Mesodermal cell (in vitro differentiated cells): ENCODE results near the gene HOMER1.
"Not testable (repeated sequence)": the region's sequence is repeated elsewhere in the genome, so short reads cannot be mapped to it uniquely, and the experiment has no call there.

Experiments
- H3K27ac ChIP-seq: 2 replicates; pipeline ENCODE4 v1.7.0; 2013; ENCODE audit warnings: mild to moderate bottlenecking, low read depth, low read length, moderate library complexity; ENCODE audit not compliant: severe bottlenecking
- H3K36me3 ChIP-seq: 2 replicates; pipeline ENCODE4 v1.7.1; 2013; ENCODE audit warnings: mild to moderate bottlenecking, low read length, moderate library complexity; ENCODE audit not compliant: control insufficient read depth, insufficient read depth
- H3K4me1 ChIP-seq: one replicate; pipeline ENCODE4 v1.7.1; 2013; ENCODE audit warnings: mild to moderate bottlenecking, low read length; ENCODE audit not compliant: insufficient read depth, control insufficient read depth, poor library complexity, severe bottlenecking
- H3K4me3 ChIP-seq: 2 replicates; pipeline ENCODE4 v1.7.0; 2013; ENCODE audit warnings: low read length, control low read depth, mild to moderate bottlenecking; ENCODE audit not compliant: insufficient read depth, poor library complexity, severe bottlenecking; ENCODE audit errors: extremely low read depth
- H3K9me3 ChIP-seq: 2 replicates; pipeline ENCODE4 v1.7.1; 2013; ENCODE audit warnings: mild to moderate bottlenecking, low read length, moderate library complexity; ENCODE audit not compliant: control insufficient read depth
- WGBS, 2 experiments: methylation state at CpG; one replicate each; pipeline ENCODE4 v1.1.5; 2013; ENCODE audit warnings: missing lambda C conversion rate in 2 of 2; ENCODE audit not compliant: insufficient coverage in 2 of 2; 5-methylcytosine and 5-hydroxymethylcytosine counted together

HOMER1 gene

DNA sequence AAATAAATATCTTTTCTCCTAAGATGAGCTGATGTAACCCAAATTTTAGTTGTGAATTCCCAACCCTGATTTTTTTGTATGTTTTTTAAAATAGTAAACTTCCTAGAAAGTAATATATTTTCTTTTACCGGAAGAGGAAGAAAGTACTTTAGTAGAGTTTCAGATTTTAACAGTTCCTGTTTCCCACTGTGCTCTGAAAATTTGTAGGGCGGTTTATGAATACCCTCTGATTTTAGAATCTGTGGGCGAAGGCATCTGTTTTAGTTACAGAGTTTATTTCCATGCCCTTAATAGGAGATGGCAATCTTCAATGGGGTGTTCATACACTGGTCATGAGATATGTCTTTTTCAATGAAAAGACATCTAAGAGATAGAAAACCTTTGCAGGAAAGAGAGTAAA lies 3.7 kb upstream of the HOMER1 start:
- no peak overlapping the region for H3K27ac ChIP-seq
- 100% methylated on average over 1 of the region's 3 CpGs; no CpG with 5 or more reads in 1 of the 2 experiments for WGBS, 2 experiments
- H3K9me3 ChIP-seq: no peaks in the 10 kb centered on the region
- no peaks in the 10 kb centered on the region for H3K36me3 ChIP-seq
- H3K4me1 ChIP-seq: no peaks in the 10 kb centered on the region
- H3K4me3 ChIP-seq: no peak overlapping the region

DNA sequence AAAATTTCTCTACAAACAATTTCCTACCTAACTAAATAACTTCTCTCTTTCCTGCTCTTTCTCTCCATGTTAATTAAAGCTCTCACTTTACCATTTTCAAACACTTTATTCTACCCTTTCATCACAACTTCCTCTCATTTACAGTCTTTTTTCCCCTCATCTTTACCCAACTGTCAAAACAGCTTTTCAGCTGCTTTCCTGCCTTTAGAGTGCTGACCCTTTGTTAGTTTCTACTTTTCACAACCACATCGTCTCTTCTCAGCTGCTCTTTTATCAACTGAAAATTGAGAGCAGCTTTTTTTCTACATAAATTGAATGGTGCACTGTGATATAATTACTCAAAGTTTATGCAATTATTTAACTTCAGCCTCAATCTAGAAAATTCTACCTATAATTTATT lies 3.1 kb upstream of the HOMER1 start:
- H3K4me1 ChIP-seq: no peaks in the 10 kb centered on the region
- 100% methylated on average over 1 of the region's 1 CpG; no CpG with 5 or more reads in 1 of the 2 experiments for WGBS, 2 experiments
- H3K27ac ChIP-seq: no peak overlapping the region
- no peak overlapping the region for H3K4me3 ChIP-seq
- no peaks in the 10 kb centered on the region for H3K36me3 ChIP-seq
- H3K9me3 ChIP-seq: no peaks in the 10 kb centered on the region

DNA sequence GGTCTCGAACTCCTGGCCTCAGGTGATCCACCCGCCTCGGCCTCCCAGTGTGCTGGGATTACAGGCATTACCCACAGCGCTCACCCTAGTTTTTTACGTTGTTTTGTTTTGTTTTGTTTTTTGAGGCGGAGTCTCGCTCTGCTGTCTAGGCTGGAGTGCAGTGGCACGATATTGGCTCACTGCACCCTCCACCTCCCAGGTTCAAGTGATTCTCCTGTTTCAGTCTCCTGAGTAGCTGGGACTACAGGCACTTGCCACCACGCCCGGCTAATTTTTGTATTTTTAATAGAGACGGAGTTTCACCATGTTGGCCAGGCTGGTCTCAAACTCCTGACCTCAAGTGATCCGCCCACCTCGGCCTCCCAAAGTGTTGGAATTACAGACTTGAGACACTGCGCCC lies 2.4 kb upstream of the HOMER1 start:
- WGBS, 2 experiments: 95 to 99% methylated on average over 10 to 12 of the region's 14 CpGs
- H3K27ac ChIP-seq: not testable (repeated sequence)

DNA sequence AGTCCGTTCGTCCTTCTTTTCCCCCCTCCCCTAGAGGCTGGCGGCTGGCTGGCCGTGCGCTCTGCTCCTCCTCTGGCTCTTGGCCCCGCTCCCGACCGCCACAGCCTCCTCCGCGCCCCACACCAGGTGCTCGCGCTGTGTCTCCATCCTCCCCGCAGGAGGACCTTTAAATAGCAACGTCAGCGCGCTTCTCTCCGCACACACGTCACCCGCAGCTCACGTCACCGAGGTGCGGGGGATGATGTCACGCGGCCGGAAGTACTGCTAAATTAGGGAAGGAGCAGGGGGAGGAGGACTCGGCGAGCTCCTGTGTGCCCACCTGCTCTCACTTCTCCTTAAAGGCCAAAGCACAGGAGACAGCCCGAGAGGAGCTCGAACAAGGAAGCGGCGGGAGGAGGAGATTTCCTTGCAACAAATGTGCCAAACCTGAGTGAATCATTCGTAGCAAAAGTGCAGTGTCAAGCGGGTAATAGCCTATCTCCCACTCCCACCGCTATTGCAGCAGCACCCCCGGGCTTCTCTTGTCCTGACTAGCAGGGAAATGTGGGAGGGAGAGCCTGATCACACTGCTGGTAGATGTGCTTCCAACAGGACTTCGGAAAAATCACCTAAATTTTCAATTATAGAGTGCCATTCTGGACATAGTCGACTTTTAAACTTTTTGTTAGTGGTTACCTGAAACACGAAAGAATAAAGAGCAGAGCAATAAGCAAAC lies 614 bp upstream of the HOMER1 start:
- peaks cover under 1% of the 10 kb centered on the region for H3K4me1 ChIP-seq
- H3K9me3 ChIP-seq: no peaks in the 10 kb centered on the region
- H3K27ac ChIP-seq: peak overlapping the region; percentile 94
- WGBS, 2 experiments: 6 to 9% methylated on average over 17 to 22 of the region's 38 CpGs
- H3K36me3 ChIP-seq: no peaks in the 10 kb centered on the region
- H3K4me3 ChIP-seq: peak overlapping the region; percentile 76

More for the DNA sequence above, 2.4 kb upstream of the HOMER1 start:
- not testable (repeated sequence) for H3K4me1 ChIP-seq, H3K9me3 ChIP-seq, H3K4me3 ChIP-seq, H3K36me3 ChIP-seq

DNA sequence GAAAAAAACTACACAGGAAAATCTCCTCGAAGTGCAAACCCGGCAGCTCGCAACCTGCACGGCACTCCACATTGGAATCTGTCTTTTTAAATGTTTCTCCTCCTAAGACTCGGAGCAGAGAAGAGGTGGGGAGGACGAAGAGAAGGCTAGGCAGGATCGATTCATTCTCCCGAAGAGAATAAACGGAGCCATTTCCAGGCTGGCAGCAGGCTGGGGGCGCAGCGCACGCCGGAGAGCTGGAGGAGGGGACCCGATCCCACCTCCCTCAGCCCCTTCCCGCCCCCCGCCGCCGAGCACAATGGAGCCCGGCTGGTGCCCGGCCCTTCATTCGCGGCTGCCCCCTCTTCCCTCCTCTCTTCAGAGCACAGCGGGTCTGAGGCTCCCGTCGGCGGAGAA lies 628 bp downstream of the HOMER1 start:
- no peaks in the 10 kb centered on the region for H3K9me3 ChIP-seq
- no peaks in the 10 kb centered on the region for H3K36me3 ChIP-seq
- peak overlapping the region; percentile 76 for H3K4me3 ChIP-seq
- 0% methylated on average over 9 to 10 of the region's 26 CpGs for WGBS, 2 experiments
- peak overlapping the region; percentile 94 for H3K27ac ChIP-seq
- H3K4me1 ChIP-seq: peaks cover 12% of the 10 kb centered on the region

DNA sequence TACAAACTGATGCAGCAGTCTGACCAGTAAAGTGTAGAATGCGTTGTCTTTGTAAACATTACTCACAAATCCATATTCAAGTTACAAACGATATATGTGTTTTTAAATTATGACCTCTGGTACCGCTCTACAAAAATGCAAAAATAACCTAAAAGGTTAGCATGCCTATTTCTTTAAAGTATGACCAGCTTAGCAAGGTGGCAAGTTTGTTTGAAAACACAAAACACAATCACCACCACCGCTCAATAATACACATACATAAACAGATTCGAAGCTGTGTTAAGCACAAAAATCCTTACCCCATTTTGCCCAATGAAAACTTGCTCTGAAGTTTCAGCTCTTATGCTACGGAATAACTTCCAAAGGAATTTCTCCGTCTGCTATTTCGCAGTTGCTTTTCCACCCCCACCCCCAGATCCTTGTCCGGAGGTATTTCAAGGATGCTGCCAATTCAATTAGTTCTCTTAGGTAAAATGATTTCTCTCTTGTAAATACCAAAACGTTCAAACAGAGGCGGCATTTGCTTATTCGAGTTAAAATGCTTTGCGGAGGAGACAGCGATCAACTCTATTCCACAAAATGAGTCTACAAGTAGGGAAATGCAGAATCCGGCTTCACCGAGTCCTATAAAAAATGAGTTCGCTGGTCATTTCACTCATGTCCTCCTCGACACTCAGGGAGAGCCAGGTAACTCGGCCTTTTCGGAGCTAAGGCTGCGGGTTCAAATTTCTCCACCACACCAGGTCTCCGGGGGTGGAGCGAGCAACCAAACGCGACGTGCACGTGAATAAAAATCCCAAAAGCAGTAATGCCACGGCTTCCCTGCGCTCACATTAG lies 1.2 kb downstream of the HOMER1 start:
- H3K9me3 ChIP-seq: no peaks in the 10 kb centered on the region
- H3K4me3 ChIP-seq: peak overlapping the region; percentile 76
- H3K4me1 ChIP-seq: peaks cover 19% of the 10 kb centered on the region
- WGBS, 2 experiments: 0 to 1% methylated on average over 19 to 22 of the region's 29 CpGs
- H3K27ac ChIP-seq: peak overlapping the region; percentile 94
- H3K36me3 ChIP-seq: no peaks in the 10 kb centered on the region

DNA sequence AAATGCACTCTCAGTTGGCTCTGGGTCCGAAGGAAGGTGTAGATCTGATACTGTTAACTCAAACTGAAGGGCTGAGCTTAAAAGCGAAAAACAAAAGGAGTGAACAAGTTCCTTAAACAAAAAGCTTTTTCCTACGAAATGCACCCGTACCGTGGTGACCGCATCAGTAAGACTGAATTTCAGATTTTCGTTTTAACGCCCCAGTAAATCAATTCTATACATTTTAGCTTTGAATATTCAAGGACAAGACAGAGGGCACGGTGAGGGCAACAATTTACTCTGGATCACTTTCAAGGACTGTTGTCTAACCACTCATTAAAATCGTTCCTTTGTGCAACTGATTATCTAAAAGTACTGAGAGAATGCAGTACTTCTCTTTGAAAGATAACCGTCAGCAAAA lies 1.9 kb downstream of the HOMER1 start:
- WGBS, 2 experiments: 3 to 6% methylated on average over 3 to 5 of the region's 11 CpGs
- peaks cover 20% of the 10 kb centered on the region for H3K4me1 ChIP-seq
- peak overlapping the region; percentile 76 for H3K4me3 ChIP-seq
- H3K27ac ChIP-seq: no peak overlapping the region
- H3K36me3 ChIP-seq: no peaks in the 10 kb centered on the region
- H3K9me3 ChIP-seq: no peaks in the 10 kb centered on the region

DNA sequence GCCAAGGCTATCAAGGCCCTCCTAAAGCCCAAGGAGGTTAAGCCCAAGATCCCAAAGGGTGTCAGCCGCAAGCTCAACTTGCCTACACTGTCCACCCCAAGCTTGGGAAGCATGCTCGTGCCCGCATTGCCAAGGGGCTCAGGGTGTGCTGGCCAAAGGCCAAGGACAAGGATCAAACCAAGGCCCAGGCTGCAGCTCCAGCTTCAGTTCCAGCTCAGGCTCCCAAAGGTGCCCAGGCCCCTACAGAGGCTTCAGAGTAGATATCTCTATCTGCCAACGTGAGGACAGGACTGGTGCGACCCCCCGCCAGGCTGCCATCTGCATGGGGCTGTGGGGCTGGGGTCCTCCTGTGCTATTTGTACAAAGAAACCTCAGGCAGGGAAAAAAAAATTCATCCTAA lies 3.3 kb downstream of the HOMER1 start:
- H3K9me3 ChIP-seq: no peaks in the 10 kb centered on the region
- H3K4me1 ChIP-seq: peaks cover 20% of the 10 kb centered on the region
- H3K4me3 ChIP-seq: peak overlapping the region; percentile 76
- H3K36me3 ChIP-seq: no peaks in the 10 kb centered on the region
- WGBS, 2 experiments: 69 to 77% methylated on average over 6 of the region's 6 CpGs
- no peak overlapping the region for H3K27ac ChIP-seq

DNA sequence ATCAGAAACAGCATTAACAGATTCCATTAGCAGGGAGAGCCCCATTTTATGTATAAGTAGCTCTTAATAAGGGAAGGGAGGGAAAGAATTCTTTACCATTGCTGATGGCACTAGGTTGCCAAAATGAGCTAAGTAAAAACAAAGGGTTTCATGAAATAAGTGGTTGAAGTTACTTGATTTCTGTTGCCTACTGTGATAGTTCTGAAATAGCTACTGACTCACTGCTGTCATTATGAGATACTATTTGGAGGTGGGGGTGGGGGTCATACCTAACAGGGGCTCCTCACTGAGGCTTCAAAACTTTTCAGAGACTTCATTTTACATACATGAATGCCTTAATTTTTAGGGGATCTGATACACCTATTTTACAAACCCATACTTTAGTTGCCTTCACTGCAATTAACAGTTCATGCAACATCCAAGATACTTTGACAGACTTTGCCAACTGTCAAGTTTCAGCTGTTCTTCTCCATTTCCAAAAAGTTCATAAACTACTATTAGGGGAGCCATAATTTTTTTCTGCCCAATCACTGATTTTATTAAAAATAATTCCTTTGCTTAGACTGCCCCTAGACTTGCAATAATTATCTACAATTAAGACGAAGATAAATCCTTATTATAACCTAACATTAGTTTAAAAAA lies 4.6 kb downstream of the HOMER1 start:
- no peak overlapping the region for H3K27ac ChIP-seq
- WGBS, 2 experiments: no CpG with 5 or more reads among the region's 1 CpG
- H3K9me3 ChIP-seq: no peaks in the 10 kb centered on the region
- H3K4me1 ChIP-seq: peaks cover 20% of the 10 kb centered on the region
- no peak overlapping the region for H3K4me3 ChIP-seq
- no peaks in the 10 kb centered on the region for H3K36me3 ChIP-seq

DNA sequence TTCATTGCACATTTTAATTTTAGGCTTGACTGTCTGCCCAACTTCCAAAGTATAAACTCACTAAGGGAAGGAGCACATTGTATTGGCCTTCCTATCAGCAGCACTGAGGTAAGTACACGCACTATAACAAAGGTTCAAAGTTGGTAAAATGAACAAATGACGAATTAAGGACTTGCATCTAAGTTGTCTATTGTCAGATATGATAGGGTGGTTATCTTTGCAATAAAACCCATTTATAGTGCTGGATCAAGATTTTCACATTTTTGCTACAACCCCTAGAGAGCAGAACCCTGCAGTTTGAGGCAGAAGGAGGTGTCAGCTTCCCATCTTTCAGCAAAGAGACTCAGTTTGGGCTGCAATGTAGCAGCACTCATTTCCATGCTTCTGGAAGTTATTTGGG lies 5.1 kb downstream of the HOMER1 start:
- no peak overlapping the region for H3K4me3 ChIP-seq

More for the DNA sequence above, 5.1 kb downstream of the HOMER1 start:
- no peaks in the 10 kb centered on the region for H3K9me3 ChIP-seq
- H3K27ac ChIP-seq: no peak overlapping the region
- 100% methylated on average over 1 of the region's 2 CpGs for WGBS, 2 experiments
- H3K36me3 ChIP-seq: no peaks in the 10 kb centered on the region
- peaks cover 20% of the 10 kb centered on the region for H3K4me1 ChIP-seq
